Activated CD4-positive, alpha-beta T cell treated with anti-CD3 and anti-CD28 coated beads for 36 hours (primary cell): ENCODE data around the gene PEX1. TPM values are rescaled to one million over a fixed set of nuclear protein-coding genes. Genes with fewer than 3 reads are reported as not detected.

Source experiments
- ATAC-seq: fragments of 200-7000 bp; cut with Tn5 transposase; one replicate; pipeline ENCODE4 v1.10.0; 2021; ENCODE audit warnings: mild to moderate bottlenecking, moderate library complexity
- CTCF ChIA-PET: fragments of 350-600 bp; sonication (Branson Sonifier 250); formaldehyde crosslinking; loops from one replicate; lab custom pipeline; 2021; ENCODE audit warnings: antibody characterized with exemption; lab: Charles Lee
- POLR2A ChIA-PET: fragments of 350-600 bp; sonication (Branson Sonifier 250); formaldehyde crosslinking; loops from one replicate; lab custom pipeline; 2021; ENCODE audit warnings: antibody characterized with exemption, inconsistent platforms; lab: Charles Lee
- DNase-seq: peaks from one replicate; pipeline ENCODE4 v3.0.0-alpha.2; 2020
- H3K27ac Mint-ChIP-seq: one replicate; pipeline ENCODE4 v1.8.0; 2021; ENCODE audit warnings: mixed read lengths
- H3K27me3 Mint-ChIP-seq: one replicate; pipeline ENCODE4 v1.8.0; 2021; ENCODE audit warnings: mixed read lengths
- H3K36me3 Mint-ChIP-seq: one replicate; pipeline ENCODE4 v1.8.0; 2021; ENCODE audit warnings: low read depth, mixed read lengths
- H3K4me1 Mint-ChIP-seq: one replicate; pipeline ENCODE4 v1.8.0; 2021; ENCODE audit warnings: mixed read lengths
- H3K4me3 Mint-ChIP-seq: one replicate; pipeline ENCODE4 v1.8.0; 2021; ENCODE audit warnings: mild to moderate bottlenecking, moderate library complexity, mixed read lengths
- H3K9me3 Mint-ChIP-seq: one replicate; pipeline ENCODE4 v1.8.0; 2021; ENCODE audit warnings: low read depth, mixed read lengths
- intact Hi-C, 2 experiments: fragments of 100-400 bp; cut with DNase I in 1 of 2; cut with micrococcal nuclease in 1 of 2; formaldehyde crosslinking; loops; one replicate each; pipeline versions ENCODE4 v1.14.2 to v1.15.1; 2022 to 2024; cut with DNase I, micrococcal nuclease
- total RNA-seq, 2 experiments: library from RNA; stranded (reverse); gene quantifications; one replicate each; pipeline ENCODE4 v1.2.3, GENCODE V29; 2021

The PEX1 gene
- 10 to 100 TPM; 14.7 to 16.0 TPM for total RNA-seq

- Mint-ChIP-seq H3K36me3 (peaks cover 16% of the 10 kb centered on the region), H3K27ac (peak within 1 kb of the TSS; percentile 93), H3K27me3 (no peaks in the 10 kb centered on the region), H3K4me1 (peaks cover 29% of the 10 kb centered on the region), H3K9me3 (no peaks in the 10 kb centered on the region), H3K4me3 (peak within 1 kb of the TSS; percentile 90)
- POLR2A ChIA-PET = interaction anchor here (0.6 to 1.4 kb wide), 9 partner anchors 11 to 648 kb away, joined by 3 to 11 read pairs (median 4); partner anchors contain the start of genes ANKIB1, CYP51A1, FAM133B and GATAD1
- DNase-seq (peak; percentile 98), ATAC-seq (peak; percentile 95)
- CTCF ChIA-PET = interaction anchor here (0.5 to 2.7 kb wide), 15 partner anchors 10 to 590 kb away, joined by 3 to 13 read pairs (median 4); partner anchors contain the start of genes ANKIB1, CYP51A1, GATAD1 and KRIT1
- intact Hi-C loops = loop anchor here (1.0 to 5.0 kb wide), 17 partner anchors 60 to 1474 kb away; partner anchors contain the start of genes AKAP9 (in 2 of the 2), VPS50 (in 2 of the 2), ANKIB1 (in 1 of the 2) and BET1 (in 1 of the 2)
Measured at GRCh38 chr7:92528188-92528957, at the start of gene PEX1, which contains the start of gene RBM48. Gene PEX1 (minus strand): TSS chr7:92528520. CDS start chr7:92528435, 85 bp downstream. Gene RBM48 (plus strand): TSS chr7:92528795. CDS start chr7:92528814, 19 bp downstream.

GRCh38 chr7:92576296-92576695 is 48.0 kb upstream of the PEX1 start:
- intact Hi-C loops = no loop called here
- no peak for DNase-seq
- H3K27me3 Mint-ChIP-seq = no peaks in the 10 kb centered on the region
- peaks cover 43% of the 10 kb centered on the region for H3K36me3 Mint-ChIP-seq
- ATAC-seq = no peak
- CTCF ChIA-PET = interaction anchor here (1.5 kb wide), 1 partner anchor 15 kb away, joined by 5 read pairs; no protein-coding TSS in a partner anchor
- H3K4me3 Mint-ChIP-seq = no peak overlapping the region
- no peak overlapping the region for H3K27ac Mint-ChIP-seq
- peaks cover 3% of the 10 kb centered on the region for H3K4me1 Mint-ChIP-seq
- POLR2A ChIA-PET = no interaction called here
- no peaks in the 10 kb centered on the region for H3K9me3 Mint-ChIP-seq

GRCh38 chr7:92569137-92569536 is 40.8 kb upstream of the PEX1 start:
- intact Hi-C loops = no loop called here
- POLR2A ChIA-PET = no interaction called here
- CTCF ChIA-PET = interaction anchor here (0.6 to 1.7 kb wide), 4 partner anchors 9 to 122 kb away, joined by 3 to 5 read pairs (median 4); partner anchors contain the start of gene GATAD1

GRCh38 chr7:92567460-92567859 is 39.1 kb upstream of the PEX1 start:
- no peak for ATAC-seq
- Mint-ChIP-seq H3K36me3 (peaks cover 31% of the 10 kb centered on the region), H3K4me1 (no peaks in the 10 kb centered on the region), H3K4me3 (no peak overlapping the region), H3K9me3 (no peaks in the 10 kb centered on the region), H3K27ac (no peak overlapping the region), H3K27me3 (no peaks in the 10 kb centered on the region)
- no peak for DNase-seq
- intact Hi-C loops = no loop called here
- ChIA-PET POLR2A (no interaction called here), CTCF (no interaction called here)

More at GRCh38 chr7:92569137-92569536, 40.8 kb upstream of the PEX1 start:
- no peak overlapping the region for H3K4me3 Mint-ChIP-seq
- H3K9me3 Mint-ChIP-seq = no peaks in the 10 kb centered on the region
- H3K36me3 Mint-ChIP-seq = peaks cover 29% of the 10 kb centered on the region
- DNase-seq (no peak), ATAC-seq (no peak)
- H3K27me3 Mint-ChIP-seq = no peaks in the 10 kb centered on the region
- H3K27ac Mint-ChIP-seq = no peak overlapping the region
- peaks cover under 1% of the 10 kb centered on the region for H3K4me1 Mint-ChIP-seq

- ATAC-seq (no peak), DNase-seq (no peak)
- Mint-ChIP-seq H3K4me3 (no peak overlapping the region), H3K4me1 (no peaks in the 10 kb centered on the region), H3K36me3 (peaks cover 31% of the 10 kb centered on the region), H3K27ac (peak overlapping the region; percentile 6), H3K27me3 (no peaks in the 10 kb centered on the region), H3K9me3 (no peaks in the 10 kb centered on the region)
- POLR2A ChIA-PET = interaction anchor here (0.6 to 1.1 kb wide), 2 partner anchors 9 to 26 kb away, joined by 3 to 6 read pairs; no protein-coding TSS in a partner anchor
- intact Hi-C loops = no loop called here
- CTCF ChIA-PET = interaction anchor here (0.8 to 2.4 kb wide), 3 partner anchors 18 to 172 kb away, joined by 3 to 7 read pairs (median 4); no protein-coding TSS in a partner anchor
Measured at GRCh38 chr7:92563345-92563744, 35.0 kb upstream of the PEX1 start.

GRCh38 chr7:92560602-92561001 is 32.3 kb upstream of the PEX1 start:
- Mint-ChIP-seq H3K36me3 (peaks cover 21% of the 10 kb centered on the region), H3K9me3 (no peaks in the 10 kb centered on the region), H3K27ac (no peak overlapping the region), H3K4me1 (no peaks in the 10 kb centered on the region), H3K27me3 (no peaks in the 10 kb centered on the region), H3K4me3 (no peak overlapping the region)
- no peak for DNase-seq
- ChIA-PET POLR2A (no interaction called here), CTCF (interaction anchor here (0.8 kb wide), 1 partner anchor 10 kb away, joined by 4 read pairs; no protein-coding TSS in a partner anchor)
- ATAC-seq = no peak
- intact Hi-C loops = no loop called here

GRCh38 chr7:92557808-92558362 is 29.6 kb upstream of the PEX1 start:
- no peak overlapping the region for H3K4me3 Mint-ChIP-seq
- no peaks in the 10 kb centered on the region for H3K4me1 Mint-ChIP-seq
- H3K27ac Mint-ChIP-seq = no peak overlapping the region
- peaks cover 8% of the 10 kb centered on the region for H3K36me3 Mint-ChIP-seq
- H3K27me3 Mint-ChIP-seq = no peaks in the 10 kb centered on the region
- CTCF ChIA-PET = interaction anchor here (1.1 to 1.8 kb wide), 2 partner anchors 9 to 97 kb away, joined by 3 to 6 read pairs; no protein-coding TSS in a partner anchor
- POLR2A ChIA-PET = interaction anchor here (0.6 kb wide), 1 partner anchor 9 kb away, joined by 3 read pairs; no protein-coding TSS in a partner anchor
- ATAC-seq = no peak
- no peaks in the 10 kb centered on the region for H3K9me3 Mint-ChIP-seq
- DNase-seq = no peak
- intact Hi-C loops = no loop called here

GRCh38 chr7:92557249-92557648 is 28.9 kb upstream of the PEX1 start:
- CTCF ChIA-PET = interaction anchor here (1.8 kb wide), 1 partner anchor 96 kb away, joined by 6 read pairs; no protein-coding TSS in a partner anchor

GRCh38 chr7:92550194-92550593 is 21.9 kb upstream of the PEX1 start:
- no peaks in the 10 kb centered on the region for H3K9me3 Mint-ChIP-seq
- no peak overlapping the region for H3K27ac Mint-ChIP-seq
- H3K4me1 Mint-ChIP-seq = no peaks in the 10 kb centered on the region
- intact Hi-C loops = no loop called here
- CTCF ChIA-PET = interaction anchor here (0.6 to 1.1 kb wide), 2 partner anchors 10 to 15 kb away, joined by 3 to 4 read pairs; no protein-coding TSS in a partner anchor
- no peak overlapping the region for H3K4me3 Mint-ChIP-seq
- no peaks in the 10 kb centered on the region for H3K36me3 Mint-ChIP-seq
- DNase-seq = no peak
- POLR2A ChIA-PET = interaction anchor here (0.6 kb wide), 1 partner anchor 273 kb away, joined by 3 read pairs; no protein-coding TSS in a partner anchor
- ATAC-seq = no peak
- H3K27me3 Mint-ChIP-seq = no peaks in the 10 kb centered on the region

More at GRCh38 chr7:92557249-92557648, 28.9 kb upstream of the PEX1 start:
- POLR2A ChIA-PET = interaction anchor here (0.6 kb wide), 2 partner anchors 9 to 32 kb away, joined by 3 read pairs; no protein-coding TSS in a partner anchor
- no peak overlapping the region for H3K4me3 Mint-ChIP-seq
- H3K27ac Mint-ChIP-seq = no peak overlapping the region
- DNase-seq (no peak), ATAC-seq (no peak)
- H3K4me1 Mint-ChIP-seq = no peaks in the 10 kb centered on the region
- no peaks in the 10 kb centered on the region for H3K9me3 Mint-ChIP-seq
- intact Hi-C loops = no loop called here
- H3K27me3 Mint-ChIP-seq = no peaks in the 10 kb centered on the region
- H3K36me3 Mint-ChIP-seq = peaks cover 5% of the 10 kb centered on the region

- intact Hi-C loops = no loop called here
- DNase-seq (no peak), ATAC-seq (no peak)
- Mint-ChIP-seq H3K36me3 (no peaks in the 10 kb centered on the region), H3K4me1 (no peaks in the 10 kb centered on the region), H3K27me3 (no peaks in the 10 kb centered on the region), H3K9me3 (no peaks in the 10 kb centered on the region), H3K4me3 (no peak overlapping the region), H3K27ac (no peak overlapping the region)
- ChIA-PET POLR2A (no interaction called here), CTCF (no interaction called here)
Measured at GRCh38 chr7:92547579-92547978, 19.3 kb upstream of the PEX1 start.
